HepG2 (cell line): Measurements from ENCODE around the gene VWA5B1. TPM values are rescaled to one million over a fixed set of nuclear protein-coding genes. Genes with fewer than 3 reads are reported as not detected.

ENCODE experiments used
- DPF2 ChIP-seq: sonication (generic); formaldehyde crosslinking; IDR thresholded peaks from 2 replicates; pipeline ENCODE4 v1.4.0; 2020; ENCODE audit warnings: mild to moderate bottlenecking, low read depth, missing genetic modification reagents, borderline replicate concordance
- HCFC1 ChIP-seq: fragments of 150-350 bp; IDR thresholded peaks from 2 replicates; pipeline ENCODE4 v1.6.1; 2014; ENCODE audit warnings: low read depth, low read length
- HES4 ChIP-seq: sonication (generic); formaldehyde crosslinking; IDR thresholded peaks from 2 replicates; pipeline ENCODE4 v1.9.0; 2021; ENCODE audit warnings: mild to moderate bottlenecking, missing genetic modification reagents, borderline replicate concordance
- LCORL ChIP-seq, 2 experiments: fragments of 450-650 bp in 1 of 2; sonication (generic) in 1 of 2; formaldehyde crosslinking in 1 of 2; IDR thresholded peaks; 2 replicates each; pipeline versions ENCODE4 v1.5.0 to v1.6.1; 2017 to 2020; ENCODE audit warnings: antibody characterized with exemption in 1 of 2, missing genetic modification reagents in 1 of 2
- MAFK ChIP-seq, 2 experiments: IDR thresholded peaks in 1 of 2; conservative IDR thresholded peaks in 1 of 2; 2 replicates each; pipeline ENCODE4 v1.6.1; 2011; ENCODE audit warnings: improper control_type of control experiment in 2 of 2, low read length in 2 of 2
- MLLT10 ChIP-seq: sonication (generic); formaldehyde crosslinking; IDR thresholded peaks from 2 replicates; pipeline ENCODE4 v1.4.0; 2020; ENCODE audit warnings: missing genetic modification reagents
- MNT ChIP-seq: fragments of 450-650 bp; IDR thresholded peaks from 2 replicates; pipeline ENCODE4 v1.6.1; 2016
- NFATC3 ChIP-seq: sonication (generic); formaldehyde crosslinking; IDR thresholded peaks from 2 replicates; pipeline ENCODE4 v1.5.1; 2020; ENCODE audit warnings: mild to moderate bottlenecking, missing genetic modification reagents
- NRL ChIP-seq: sonication (generic); formaldehyde crosslinking; IDR thresholded peaks from 2 replicates; pipeline ENCODE4 v1.5.0; 2020; ENCODE audit warnings: missing genetic modification reagents, mild to moderate bottlenecking, moderate library complexity, borderline replicate concordance
- RNF219 ChIP-seq: sonication (generic); formaldehyde crosslinking; IDR thresholded peaks from 2 replicates; pipeline ENCODE4 v1.5.0; 2020; ENCODE audit warnings: mild to moderate bottlenecking, missing genetic modification reagents
- THAP11 ChIP-seq: IDR thresholded peaks from 2 replicates; pipeline ENCODE4 v1.6.1; 2016; ENCODE audit warnings: missing biosample characterization, missing genetic modification reagents
- YY1 ChIP-seq: IDR thresholded peaks from 2 replicates; pipeline ENCODE4 v1.6.1; 2011; ENCODE audit warnings: low read length, low read depth, moderate library complexity, mild to moderate bottlenecking; ENCODE audit not compliant: insufficient read depth, insufficient replicate concordance
- ZBTB7A ChIP-seq: sonication (generic); formaldehyde crosslinking; IDR thresholded peaks from 2 replicates; pipeline ENCODE4 v1.8.0; 2022; ENCODE audit warnings: mild to moderate bottlenecking, missing genetic modification reagents
- ZEB1 ChIP-seq: IDR thresholded peaks from 2 replicates; pipeline ENCODE4 v1.6.1; 2012; ENCODE audit warnings: mild to moderate bottlenecking, low read depth, inconsistent platforms; ENCODE audit not compliant: insufficient replicate concordance
- ZNF414 ChIP-seq: sonication (generic); formaldehyde crosslinking; IDR thresholded peaks from 2 replicates; pipeline ENCODE4 v1.5.0; 2020; ENCODE audit warnings: missing genetic modification reagents
- ZNF484 ChIP-seq: sonication (generic); formaldehyde crosslinking; IDR thresholded peaks from 2 replicates; pipeline ENCODE4 v1.5.1; 2020; ENCODE audit warnings: mild to moderate bottlenecking, low read depth, missing genetic modification reagents, borderline replicate concordance
- ZNF557 ChIP-seq: sonication (generic); formaldehyde crosslinking; IDR thresholded peaks from 2 replicates; pipeline ENCODE4 v1.4.0; 2020; ENCODE audit warnings: missing genetic modification reagents
- ZNF790 ChIP-seq: sonication (generic); formaldehyde crosslinking; IDR thresholded peaks from 2 replicates; pipeline ENCODE4 v1.8.0; 2022; ENCODE audit warnings: missing genetic modification reagents, mild to moderate bottlenecking, borderline replicate concordance
- ZSCAN12 ChIP-seq: sonication (generic); formaldehyde crosslinking; IDR thresholded peaks from 2 replicates; pipeline ENCODE4 v1.9.0; 2021; ENCODE audit warnings: mild to moderate bottlenecking, missing genetic modification reagents
- polyA plus RNA-seq, 8 experiments: library from polyadenylated mRNA; depleted of rRNA in 3 of 8; stranded (reverse) in 7 of 8; unstranded in 1 of 8; fragments of >200 nt; fragmentation: Illumina TruSeq in 4 of 8; extraction: Trizol in 4 of 8; gene quantifications; 2 replicates each; pipeline versions ENCODE4 v1.2.1 to v1.2.3, GENCODE V29; 2011 to 2016; ENCODE audit warnings: low read depth in 4 of 8, missing spikeins in 1 of 8, mixed read lengths in 1 of 8; ENCODE audit not compliant: insufficient read depth in 1 of 8
- total RNA-seq, 5 experiments: library from RNA; depleted of rRNA; stranded (reverse); fragments of >200 nt; fragmentation: Illumina TruSeq; extraction: Trizol; gene quantifications; 2 replicates each; pipeline ENCODE4 v1.2.3, GENCODE V29; 2016; ENCODE audit warnings: low read depth in 1 of 5
- TF ChIP-seq, protein P1 (sequence below): sonication (generic); formaldehyde crosslinking; IDR thresholded peaks from 2 replicates; pipeline ENCODE4 v1.4.0; 2020; ENCODE audit warnings: missing genetic modification reagents
- TF ChIP-seq, protein P2 (sequence below): IDR thresholded peaks from 2 replicates; pipeline ENCODE4 v1.6.1; 2012; ENCODE audit warnings: inconsistent platforms
- TF ChIP-seq, protein P3 (sequence below): sonication (generic); formaldehyde crosslinking; IDR thresholded peaks from 2 replicates; pipeline ENCODE4 v1.5.0; 2020; ENCODE audit warnings: missing genetic modification reagents, mild to moderate bottlenecking, borderline replicate concordance
- TF ChIP-seq, protein P4 (sequence below): sonication (generic); formaldehyde crosslinking; conservative IDR thresholded peaks from 2 replicates; pipeline ENCODE4 v1.4.0; 2020; ENCODE audit warnings: missing genetic modification reagents

VWA5B1 gene
- total and polyA plus RNA-seq, 2 of the 13 experiments (the other 11 are each of a cell fraction or from before 2014, with no cell fraction given): not detected

GRCh38 chr1:20250340-20250989 lies 40.2 kb upstream of the VWA5B1 start (continued):
- TF ChIP-seq ZNF414 (CRISPR knock-in tag) (no peak), HCFC1 (no peak), MNT (no peak), RNF219 (CRISPR knock-in tag) (no peak), YY1 (no peak), NFATC3 (no peak), MAFK (conservative IDR thresholded peaks at IDR 0.05 in 1 of 2, IDR thresholded peaks at IDR 0.05 in 1 of 2; ENCODE audit: low read length in 2 of 2) (no peak), ZEB1 (no peak), ZNF557 (CRISPR knock-in tag) (no peak), THAP11 (no peak), LCORL (IDR thresholded peaks at IDR 0.05) (no peak), LCORL (CRISPR knock-in tag; IDR thresholded peaks at IDR 0.05) (peak; percentile 69), ZSCAN12 (no peak), ZNF484 (CRISPR knock-in tag) (no peak), HES4 (CRISPR knock-in tag) (no peak), ZNF790 (CRISPR knock-in tag) (no peak), ZBTB7A (CRISPR knock-in tag) (no peak), MLLT10 (CRISPR knock-in tag) (no peak), NRL (CRISPR knock-in tag) (no peak), DPF2 (CRISPR knock-in tag) (no peak)
- TF ChIP-seq, protein P1, sequence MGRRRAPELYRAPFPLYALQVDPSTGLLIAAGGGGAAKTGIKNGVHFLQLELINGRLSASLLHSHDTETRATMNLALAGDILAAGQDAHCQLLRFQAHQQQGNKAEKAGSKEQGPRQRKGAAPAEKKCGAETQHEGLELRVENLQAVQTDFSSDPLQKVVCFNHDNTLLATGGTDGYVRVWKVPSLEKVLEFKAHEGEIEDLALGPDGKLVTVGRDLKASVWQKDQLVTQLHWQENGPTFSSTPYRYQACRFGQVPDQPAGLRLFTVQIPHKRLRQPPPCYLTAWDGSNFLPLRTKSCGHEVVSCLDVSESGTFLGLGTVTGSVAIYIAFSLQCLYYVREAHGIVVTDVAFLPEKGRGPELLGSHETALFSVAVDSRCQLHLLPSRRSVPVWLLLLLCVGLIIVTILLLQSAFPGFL: no peak
- TF ChIP-seq, protein P2, sequence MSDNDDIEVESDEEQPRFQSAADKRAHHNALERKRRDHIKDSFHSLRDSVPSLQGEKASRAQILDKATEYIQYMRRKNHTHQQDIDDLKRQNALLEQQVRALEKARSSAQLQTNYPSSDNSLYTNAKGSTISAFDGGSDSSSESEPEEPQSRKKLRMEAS: peak; percentile 15; the same call in 1 of the 2 replicates
- TF ChIP-seq, protein P3, sequence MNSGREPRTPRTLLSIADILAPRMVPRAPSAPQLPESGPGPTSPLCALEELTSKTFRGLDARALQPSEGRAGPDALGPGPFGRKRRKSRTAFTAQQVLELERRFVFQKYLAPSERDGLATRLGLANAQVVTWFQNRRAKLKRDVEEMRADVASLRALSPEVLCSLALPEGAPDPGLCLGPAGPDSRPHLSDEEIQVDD (CRISPR knock-in tag): no peak
- TF ChIP-seq, protein P4, sequence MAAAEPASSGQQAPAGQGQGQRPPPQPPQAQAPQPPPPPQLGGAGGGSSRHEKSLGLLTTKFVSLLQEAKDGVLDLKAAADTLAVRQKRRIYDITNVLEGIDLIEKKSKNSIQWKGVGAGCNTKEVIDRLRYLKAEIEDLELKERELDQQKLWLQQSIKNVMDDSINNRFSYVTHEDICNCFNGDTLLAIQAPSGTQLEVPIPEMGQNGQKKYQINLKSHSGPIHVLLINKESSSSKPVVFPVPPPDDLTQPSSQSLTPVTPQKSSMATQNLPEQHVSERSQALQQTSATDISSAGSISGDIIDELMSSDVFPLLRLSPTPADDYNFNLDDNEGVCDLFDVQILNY (CRISPR knock-in tag): no peak
